Testis (tissue), 2 donors: ENCODE measurements around the gene HIF1A.

Experiments
- CTCF ChIP-seq, 3 experiments: fragments of 450-650 bp in 2 of 3; fragments of 200-600 bp in 1 of 3; sonication (generic) in 1 of 3; IDR thresholded peaks; one replicate each; pipeline ENCODE4 v1.5.1; 2016 to 2019; ENCODE audit warnings: antibody characterized with exemption in 3 of 3, mild to moderate bottlenecking in 2 of 3, moderate library complexity in 1 of 3
- POLR2A ChIP-seq: fragments of 450-650 bp; IDR thresholded peaks from one replicate; pipeline ENCODE4 v1.6.1; 2017; ENCODE audit warnings: antibody characterized with exemption, mild to moderate bottlenecking, moderate library complexity

DNA sequence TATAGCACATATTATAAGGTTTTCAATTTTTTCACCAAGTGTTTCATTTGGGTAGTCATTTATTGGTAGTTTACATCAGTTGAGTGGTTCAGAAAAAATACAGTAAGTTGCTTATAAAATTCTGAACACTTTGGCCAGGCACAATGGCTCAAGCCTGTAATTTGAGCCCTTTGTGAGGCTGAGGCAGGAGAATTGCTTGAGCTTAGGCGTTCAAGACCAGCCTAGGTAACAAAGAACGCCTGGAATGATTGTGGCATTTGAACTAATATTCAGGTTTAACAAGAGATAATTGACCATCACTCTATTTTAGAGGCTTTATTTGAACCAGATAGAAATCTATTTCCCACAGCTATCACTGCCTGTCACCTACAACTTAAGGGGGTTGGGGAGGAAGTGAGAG lies 22.7 kb downstream of the HIF1A start:
- TF ChIP-seq CTCF (IDR thresholded peaks at IDR 0.05): no peak
- TF ChIP-seq POLR2A: no peak
